Mesendoderm (in vitro differentiated cells): Measurements from ENCODE around the gene KRT12.

Source experiments
- DNase-seq: peaks from one replicate; pipeline ENCODE4 v3.0.0; 2013
- H2AK5ac ChIP-seq: 2 replicates; pipeline ENCODE4 v1.6.1; 2013; ENCODE audit warnings: low read length, inconsistent platforms
- H2BK120ac ChIP-seq: 2 replicates; pipeline ENCODE4 v1.6.1; 2013; ENCODE audit warnings: low read depth, mild to moderate bottlenecking, low read length, moderate library complexity, mixed read lengths
- H2BK15ac ChIP-seq: replicated peaks from 2 replicates; pipeline ENCODE4 v1.6.1; 2013; ENCODE audit warnings: low read depth, mild to moderate bottlenecking, moderate library complexity
- H2BK5ac ChIP-seq: 2 replicates; pipeline ENCODE4 v1.6.1; 2013; ENCODE audit warnings: low read length, inconsistent platforms
- H3K18ac ChIP-seq: 2 replicates; pipeline ENCODE4 v1.6.1; 2013; ENCODE audit warnings: mild to moderate bottlenecking, low read length, mixed read lengths
- H3K23ac ChIP-seq: one replicate; pipeline ENCODE4 v1.6.1; 2013; ENCODE audit warnings: low read length
- H3K27ac ChIP-seq: 2 replicates; pipeline ENCODE4 v1.5.1; 2013; ENCODE audit warnings: low read depth, mild to moderate bottlenecking, inconsistent platforms, low read length, moderate library complexity
- H3K27me3 ChIP-seq: 2 replicates; pipeline ENCODE4 v1.6.1; 2013; ENCODE audit warnings: low read length, control low read depth, mild to moderate bottlenecking, inconsistent platforms; ENCODE audit not compliant: insufficient read depth, poor library complexity
- H3K36me3 ChIP-seq: 2 replicates; pipeline ENCODE4 v1.6.1; 2013; ENCODE audit warnings: low read length, inconsistent platforms; ENCODE audit not compliant: control insufficient read depth, insufficient read depth
- H3K4ac ChIP-seq: one replicate; pipeline ENCODE4 v1.6.1; 2013; ENCODE audit warnings: low read depth, mild to moderate bottlenecking, low read length, moderate library complexity
- H3K4me1 ChIP-seq: 2 replicates; pipeline ENCODE4 v1.6.1; 2013; ENCODE audit warnings: low read depth, low read length, inconsistent platforms; ENCODE audit not compliant: control insufficient read depth
- H3K4me2 ChIP-seq: 2 replicates; pipeline ENCODE4 v1.6.1; 2013; ENCODE audit warnings: low read length
- H3K4me3 ChIP-seq: 2 replicates; pipeline ENCODE4 v1.5.1; 2013; ENCODE audit warnings: mild to moderate bottlenecking, low read length
- H3K56ac ChIP-seq: one replicate; pipeline ENCODE4 v1.6.1; 2013; ENCODE audit warnings: low read length
- H3K79me1 ChIP-seq: 2 replicates; pipeline ENCODE4 v1.6.1; 2013; ENCODE audit warnings: low read length, inconsistent platforms
- H3K79me2 ChIP-seq: 2 replicates; pipeline ENCODE4 v1.6.1; 2013; ENCODE audit warnings: mild to moderate bottlenecking, low read length; ENCODE audit not compliant: control insufficient read depth, insufficient read depth
- H3K9ac ChIP-seq: 2 replicates; pipeline ENCODE4 v1.6.1; 2013; ENCODE audit warnings: low read length, inconsistent platforms
- H4K5ac ChIP-seq: one replicate; pipeline ENCODE4 v1.6.1; 2013; ENCODE audit warnings: low read length
- H4K8ac ChIP-seq: one replicate; pipeline ENCODE4 v1.6.1; 2013; ENCODE audit warnings: low read depth, mild to moderate bottlenecking, control low read depth, low read length, moderate library complexity
- WGBS: extraction: QIAGEN DNeasy Blood & Tissue Kit; methylation state at CpG from one replicate; pipeline ENCODE4 v1.1.7; 2013; ENCODE audit warnings: low lambda C conversion rate, missing lambda C conversion rate; ENCODE audit not compliant: insufficient coverage; ENCODE audit errors: extremely low coverage; 5-methylcytosine and 5-hydroxymethylcytosine counted together

Gene KRT12

GRCh38 chr17:40848583-40849235 lies 18.3 kb downstream of the KRT12 start:
- Histone ChIP-seq H2BK15ac (no peak overlapping the region), H3K18ac (no peak overlapping the region), H3K4me3 (no peak overlapping the region), H2BK5ac (no peak overlapping the region), H3K27me3 (no peaks in the 10 kb centered on the region), H3K4me2 (no peak overlapping the region), H3K56ac (no peak overlapping the region), H3K36me3 (no peaks in the 10 kb centered on the region), H2BK120ac (no peak overlapping the region), H3K79me2 (no peaks in the 10 kb centered on the region), H3K9ac (no peak overlapping the region), H4K8ac (no peak overlapping the region), H3K23ac (no peak overlapping the region), H4K5ac (no peak overlapping the region), H2AK5ac (no peak overlapping the region), H3K4me1 (no peaks in the 10 kb centered on the region), H3K79me1 (no peaks in the 10 kb centered on the region), H3K4ac (no peak overlapping the region), H3K27ac (no peak overlapping the region)
- DNase-seq: no peak
- no CpG with 5 or more reads among the region's 1 CpG for WGBS

GRCh38 chr17:40846515-40847144 lies 20.4 kb downstream of the KRT12 start:
- H3K18ac ChIP-seq: no peak overlapping the region
- H2BK120ac ChIP-seq: no peak overlapping the region
- no peak overlapping the region for H2BK5ac ChIP-seq
- H3K9ac ChIP-seq: no peak overlapping the region
- no peaks in the 10 kb centered on the region for H3K4me1 ChIP-seq
- no peak overlapping the region for H2BK15ac ChIP-seq
- WGBS: no CpG with 5 or more reads among the region's 1 CpG
- no peak overlapping the region for H4K5ac ChIP-seq
- no peaks in the 10 kb centered on the region for H3K79me1 ChIP-seq
- no peak overlapping the region for H3K4ac ChIP-seq
- no peaks in the 10 kb centered on the region for H3K79me2 ChIP-seq
- H3K56ac ChIP-seq: no peak overlapping the region
- no peak for DNase-seq
- H3K27me3 ChIP-seq: no peaks in the 10 kb centered on the region
- no peaks in the 10 kb centered on the region for H3K36me3 ChIP-seq
- H3K4me3 ChIP-seq: no peak overlapping the region
- no peak overlapping the region for H3K4me2 ChIP-seq
- no peak overlapping the region for H3K27ac ChIP-seq
- no peak overlapping the region for H2AK5ac ChIP-seq
- H3K23ac ChIP-seq: no peak overlapping the region
- no peak overlapping the region for H4K8ac ChIP-seq

- H2BK5ac ChIP-seq: no peak overlapping the region
- H2BK15ac ChIP-seq: no peak overlapping the region
- no peak overlapping the region for H4K5ac ChIP-seq
- H2BK120ac ChIP-seq: no peak overlapping the region
- H3K4me1 ChIP-seq: no peaks in the 10 kb centered on the region
- H3K79me2 ChIP-seq: no peaks in the 10 kb centered on the region
- H3K4ac ChIP-seq: no peak overlapping the region
- H3K4me2 ChIP-seq: no peak overlapping the region
- H4K8ac ChIP-seq: no peak overlapping the region
- H2AK5ac ChIP-seq: no peak overlapping the region
- H3K36me3 ChIP-seq: no peaks in the 10 kb centered on the region
- no peak overlapping the region for H3K23ac ChIP-seq
- no peak overlapping the region for H3K4me3 ChIP-seq
- H3K18ac ChIP-seq: no peak overlapping the region
- H3K27me3 ChIP-seq: no peaks in the 10 kb centered on the region
- WGBS: no CpG with 5 or more reads among the region's 4 CpGs
- H3K27ac ChIP-seq: no peak overlapping the region
- H3K79me1 ChIP-seq: no peaks in the 10 kb centered on the region
- DNase-seq: no peak
- H3K9ac ChIP-seq: no peak overlapping the region
- H3K56ac ChIP-seq: no peak overlapping the region
These were observed 22.3 kb downstream of the KRT12 start for GRCh38 chr17:40844671-40845107.

- Histone ChIP-seq H3K79me2 (no peaks in the 10 kb centered on the region), H3K4me3 (no peak overlapping the region), H4K5ac (no peak overlapping the region), H3K23ac (no peak overlapping the region), H3K56ac (no peak overlapping the region), H3K9ac (no peak overlapping the region), H3K4ac (no peak overlapping the region), H3K4me1 (no peaks in the 10 kb centered on the region), H3K27ac (no peak overlapping the region), H3K18ac (no peak overlapping the region), H2AK5ac (no peak overlapping the region), H3K36me3 (no peaks in the 10 kb centered on the region), H3K4me2 (no peak overlapping the region), H3K27me3 (no peaks in the 10 kb centered on the region), H3K79me1 (no peaks in the 10 kb centered on the region), H2BK15ac (no peak overlapping the region), H2BK5ac (no peak overlapping the region), H2BK120ac (no peak overlapping the region), H4K8ac (no peak overlapping the region)
- WGBS: no CpG with 5 or more reads among the region's 3 CpGs
- DNase-seq: peak; percentile 18
These were observed 23.8 kb downstream of the KRT12 start for GRCh38 chr17:40843242-40843641.

- Histone ChIP-seq H3K36me3 (no peaks in the 10 kb centered on the region), H2BK15ac (no peak overlapping the region), H3K56ac (no peak overlapping the region), H3K9ac (no peak overlapping the region), H4K5ac (no peak overlapping the region), H2AK5ac (no peak overlapping the region), H3K79me1 (no peaks in the 10 kb centered on the region), H3K79me2 (no peaks in the 10 kb centered on the region), H3K18ac (no peak overlapping the region), H3K4me1 (no peaks in the 10 kb centered on the region), H2BK120ac (no peak overlapping the region), H3K4ac (no peak overlapping the region), H2BK5ac (no peak overlapping the region), H3K27ac (no peak overlapping the region), H4K8ac (no peak overlapping the region), H3K23ac (no peak overlapping the region), H3K4me3 (no peak overlapping the region), H3K4me2 (no peak overlapping the region), H3K27me3 (no peaks in the 10 kb centered on the region)
- DNase-seq: no peak
- WGBS: no CpG with 5 or more reads among the region's 3 CpGs
These were observed 25.8 kb downstream of the KRT12 start for GRCh38 chr17:40841246-40841645.

- H3K4ac ChIP-seq: no peak overlapping the region
- H3K9ac ChIP-seq: no peak overlapping the region
- no peak overlapping the region for H3K18ac ChIP-seq
- H2BK120ac ChIP-seq: no peak overlapping the region
- H2BK15ac ChIP-seq: no peak overlapping the region
- WGBS: no CpG with 5 or more reads among the region's 3 CpGs
- no peaks in the 10 kb centered on the region for H3K27me3 ChIP-seq
- H3K4me1 ChIP-seq: no peaks in the 10 kb centered on the region
- H3K79me2 ChIP-seq: no peaks in the 10 kb centered on the region
- DNase-seq: no peak
- H3K56ac ChIP-seq: no peak overlapping the region
- H3K23ac ChIP-seq: no peak overlapping the region
- no peaks in the 10 kb centered on the region for H3K36me3 ChIP-seq
- no peak overlapping the region for H2AK5ac ChIP-seq
- H2BK5ac ChIP-seq: no peak overlapping the region
- no peaks in the 10 kb centered on the region for H3K79me1 ChIP-seq
- H4K5ac ChIP-seq: no peak overlapping the region
- H4K8ac ChIP-seq: no peak overlapping the region
- no peak overlapping the region for H3K4me2 ChIP-seq
- H3K27ac ChIP-seq: no peak overlapping the region
- no peak overlapping the region for H3K4me3 ChIP-seq
These were observed 27.8 kb downstream of the KRT12 start for GRCh38 chr17:40839194-40839593.
